DMS 273 (cell line): ENCODE data around the gene EYA2.
A peak's percentile ranks its signal among the peaks of the same experiment; 100 is the strongest.

ENCODE experiments used
- DNase-seq: peaks from one replicate; lab custom pipeline; 2025; ENCODE audit not compliant: unreplicated experiment; lab: John Stamatoyannopoulos, UW

Gene EYA2

DNA sequence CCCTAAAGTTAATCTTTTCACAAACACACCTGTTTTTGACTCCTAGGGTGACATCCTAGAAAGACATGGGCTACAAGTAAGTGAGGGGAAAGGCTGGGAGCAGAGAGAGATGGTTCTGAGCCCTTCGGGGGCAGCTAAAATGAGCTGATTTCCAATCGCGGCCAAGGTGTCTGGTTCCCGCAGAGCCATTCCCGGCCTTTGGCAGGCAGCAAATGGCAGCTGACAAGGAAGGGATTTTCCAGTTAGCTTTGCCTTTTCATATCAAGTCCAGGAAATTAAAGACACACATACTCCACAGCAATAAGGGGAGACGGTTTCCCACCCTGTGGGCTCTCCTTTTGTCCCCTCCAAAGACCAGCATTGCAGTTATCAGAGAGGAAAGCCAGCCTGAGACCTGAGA, 233.4 kb downstream of the EYA2 start:
- DNase-seq = peak; percentile 26

DNA sequence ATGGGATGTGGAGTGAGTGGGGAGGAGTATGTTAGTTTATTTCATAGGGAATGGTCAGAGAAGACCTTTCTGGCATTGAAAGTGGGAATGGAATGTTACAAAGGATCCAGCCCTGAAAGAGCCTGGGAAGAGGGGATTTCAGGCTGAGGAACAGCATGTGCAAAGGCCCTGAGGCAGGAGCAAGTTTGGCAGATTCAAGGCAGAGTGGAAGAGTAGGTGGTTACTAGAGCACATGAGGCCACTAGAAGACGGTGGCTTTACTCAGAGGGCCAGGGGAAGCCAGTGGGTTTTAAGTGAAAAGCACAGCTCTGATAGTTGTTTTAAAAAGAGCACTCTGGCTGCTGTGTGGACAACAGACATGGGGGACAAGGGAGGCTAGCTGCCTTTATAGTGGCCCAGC, 234.7 kb downstream of the EYA2 start:
- DNase-seq = no peak

DNA sequence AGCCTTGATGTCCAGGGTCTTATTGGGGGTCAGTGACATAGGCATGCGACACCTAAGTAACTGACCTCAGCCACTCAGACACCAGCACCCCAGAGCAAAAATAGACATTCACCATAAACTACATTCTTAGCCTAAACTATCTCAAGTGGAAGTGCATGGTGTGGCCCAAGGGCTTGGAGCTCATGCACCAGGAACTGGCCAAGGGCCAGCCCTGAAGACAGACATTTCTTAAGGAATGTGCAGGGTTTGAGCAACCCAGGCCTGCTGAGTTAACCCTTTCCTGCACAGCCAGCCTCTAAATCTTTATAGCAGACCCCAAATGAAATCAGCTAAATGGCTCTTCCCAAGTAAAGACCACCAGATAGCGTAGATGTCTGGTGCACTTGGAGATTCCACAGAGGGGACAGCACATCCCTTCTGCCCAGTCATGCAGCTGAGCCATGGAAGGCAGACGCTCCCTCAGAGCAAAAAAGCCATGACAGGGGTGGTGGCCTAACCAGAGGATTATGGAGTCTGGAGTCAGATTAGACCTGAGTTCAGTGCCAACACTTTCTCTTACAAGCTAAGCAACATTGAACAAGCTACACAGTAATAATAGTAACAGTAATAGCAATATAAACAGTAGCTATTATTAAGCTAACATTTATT, 239.3 kb downstream of the EYA2 start:
- no peak for DNase-seq

DNA sequence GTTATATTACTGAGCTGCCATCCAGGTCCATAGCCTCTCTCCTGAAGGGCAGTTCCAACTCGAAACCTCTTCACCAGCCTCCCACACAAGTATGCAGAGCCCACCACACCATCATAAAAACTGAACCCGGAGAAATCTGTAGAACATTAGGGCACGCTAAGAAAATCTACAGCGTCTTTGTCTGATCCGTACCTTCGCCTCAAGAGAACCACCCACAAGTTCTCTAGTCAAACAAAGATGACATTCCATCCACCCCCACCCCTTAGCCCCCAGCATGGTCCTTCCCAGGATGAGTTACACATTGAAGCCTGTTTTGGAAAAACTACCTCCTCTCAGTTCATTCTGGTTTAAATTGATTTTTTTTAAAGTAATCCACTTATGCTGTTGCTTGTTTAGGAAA, 242.1 kb downstream of the EYA2 start:
- DNase-seq = no peak

DNA sequence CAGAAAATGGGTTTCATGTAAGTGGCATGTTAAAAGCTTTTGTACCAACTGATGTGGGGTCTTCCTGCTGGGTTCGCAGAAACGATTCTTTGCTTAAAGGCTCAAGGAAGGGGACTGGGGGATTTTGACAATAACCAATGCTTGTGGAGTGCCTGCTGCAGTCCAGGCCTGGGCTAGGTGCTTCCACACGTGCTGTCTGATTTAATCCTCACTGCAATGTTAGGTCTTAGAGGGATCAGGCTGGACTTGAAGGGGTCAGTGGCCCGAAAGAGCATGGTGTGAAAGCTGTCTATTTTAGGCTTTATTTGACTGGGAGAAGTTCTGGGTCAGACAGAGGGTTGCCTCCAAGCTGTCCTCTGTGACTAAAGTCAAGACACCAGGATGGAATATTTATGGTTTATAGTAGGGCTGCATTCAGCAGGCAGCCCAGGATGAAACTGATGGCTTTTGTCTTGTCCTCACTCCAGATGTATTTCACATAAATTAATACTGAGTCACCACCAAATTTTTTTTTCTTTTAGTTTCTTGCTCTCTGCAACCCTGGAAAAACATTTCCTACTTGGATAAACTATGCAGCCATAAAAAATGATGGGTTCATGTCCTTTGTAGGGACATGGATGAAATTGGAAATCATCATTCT, 242.7 kb downstream of the EYA2 start:
- no peak for DNase-seq

DNA sequence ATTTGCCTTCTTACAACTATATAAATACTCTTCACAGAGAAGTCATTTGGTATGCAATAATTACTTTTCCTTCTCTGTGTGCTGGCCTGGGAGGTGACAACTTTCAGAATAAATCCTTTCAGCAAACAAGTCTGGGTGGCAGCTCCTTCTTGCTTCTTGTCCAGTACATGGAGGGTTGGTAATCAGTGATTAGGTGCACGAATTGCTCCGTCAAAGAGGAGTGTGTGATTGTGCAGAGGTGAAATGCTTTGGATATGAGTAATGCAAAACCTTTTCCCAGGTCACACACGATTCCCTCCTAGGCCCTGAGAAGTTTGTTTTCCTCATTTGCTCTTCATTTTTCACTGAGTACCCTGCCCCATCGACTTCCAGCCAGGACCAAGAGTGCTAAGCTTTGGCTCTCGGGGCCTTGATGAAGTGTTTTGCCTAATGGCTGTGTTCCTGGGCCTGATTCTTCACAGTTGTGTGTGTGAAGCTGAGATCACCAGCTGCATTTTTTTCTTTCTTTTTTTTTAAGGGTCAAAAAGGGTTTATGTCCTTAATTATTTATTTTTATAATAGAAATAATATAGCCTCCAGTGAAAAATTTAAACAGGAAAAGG, 245.4 kb downstream of the EYA2 start:
- no peak for DNase-seq

DNA sequence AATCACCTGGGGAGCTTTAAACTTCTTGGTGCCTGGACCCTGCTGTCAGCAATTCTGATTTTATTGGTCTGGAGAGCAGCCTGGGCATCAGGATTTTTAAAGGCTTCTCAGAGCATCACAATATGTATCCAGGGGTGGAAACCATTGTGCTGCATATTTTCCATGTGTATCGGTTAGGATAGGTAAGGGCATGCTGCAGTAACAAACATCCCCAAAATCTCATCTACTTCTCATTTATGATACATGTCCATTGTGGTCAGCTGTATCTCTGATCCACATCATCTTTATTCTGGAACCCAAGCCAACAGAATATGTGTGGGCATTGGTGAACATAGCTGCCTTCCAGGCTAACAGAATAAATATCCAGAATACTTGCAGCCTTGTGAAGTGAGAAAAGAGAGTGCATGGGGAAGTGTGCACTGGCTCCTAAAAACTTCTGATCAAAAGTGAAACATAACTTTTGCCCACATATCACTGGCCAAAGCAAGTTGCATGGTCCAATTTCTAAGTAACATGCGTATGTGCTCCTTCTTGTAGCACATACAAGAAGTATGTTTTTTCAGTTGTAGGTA, 246.8 kb downstream of the EYA2 start:
- DNase-seq = no peak

DNA sequence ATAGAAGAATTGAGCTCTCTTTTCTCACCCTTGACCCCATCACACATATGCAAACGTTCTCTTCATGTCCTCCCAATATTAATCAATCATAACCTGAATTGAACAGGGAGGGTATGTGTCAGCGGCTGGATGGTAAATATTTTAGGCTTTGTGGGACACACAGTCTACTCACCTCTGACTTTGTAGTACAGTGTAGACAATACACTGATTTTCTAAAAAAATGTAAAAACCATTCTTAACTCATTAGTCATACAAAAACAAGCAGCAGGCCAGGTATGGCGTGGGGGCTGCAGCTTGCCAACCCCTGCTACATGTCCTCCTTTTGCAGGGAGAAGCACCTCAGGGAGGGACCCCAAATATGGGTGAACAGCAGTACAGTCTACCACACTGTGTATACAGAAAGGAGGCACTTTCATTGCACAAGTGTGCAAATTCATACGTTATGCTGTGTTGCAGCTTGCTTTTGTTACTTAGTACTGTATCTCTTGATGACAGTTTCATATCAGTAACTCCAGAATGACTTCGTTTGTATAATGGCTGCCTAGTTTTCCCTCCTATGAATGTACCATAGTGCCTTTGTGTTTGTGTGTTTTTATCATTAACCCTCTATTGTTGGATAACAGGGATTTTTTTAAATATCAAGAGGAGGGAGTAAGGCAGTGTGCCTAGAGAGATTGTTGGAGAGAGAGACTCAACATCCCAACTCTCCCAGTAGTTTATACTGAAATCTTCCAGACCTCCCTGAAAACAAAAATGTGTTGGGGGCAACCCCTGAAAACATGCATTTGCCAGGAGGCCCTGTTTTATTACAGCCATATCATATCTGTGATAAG, 247.5 kb downstream of the EYA2 start:
- DNase-seq = no peak

DNA sequence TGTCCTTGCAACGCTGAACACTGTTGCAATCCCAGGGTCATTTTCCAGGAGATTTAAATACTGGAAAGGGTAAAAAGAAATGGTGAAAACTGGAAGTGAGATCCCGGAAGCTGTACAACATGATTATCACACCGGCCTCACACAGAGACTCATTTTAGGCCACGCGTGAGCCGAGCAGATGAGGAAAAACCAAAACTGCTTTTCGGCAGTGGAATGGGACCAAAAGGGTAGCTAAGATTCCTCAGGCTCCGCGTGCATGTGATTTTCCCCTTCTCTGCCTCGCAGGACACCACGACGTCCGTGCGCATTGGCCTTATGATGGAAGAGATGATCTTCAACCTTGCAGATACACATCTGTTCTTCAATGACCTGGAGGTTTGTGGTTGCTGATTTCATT, 248.1 kb downstream of the EYA2 start:
- no peak for DNase-seq

DNA sequence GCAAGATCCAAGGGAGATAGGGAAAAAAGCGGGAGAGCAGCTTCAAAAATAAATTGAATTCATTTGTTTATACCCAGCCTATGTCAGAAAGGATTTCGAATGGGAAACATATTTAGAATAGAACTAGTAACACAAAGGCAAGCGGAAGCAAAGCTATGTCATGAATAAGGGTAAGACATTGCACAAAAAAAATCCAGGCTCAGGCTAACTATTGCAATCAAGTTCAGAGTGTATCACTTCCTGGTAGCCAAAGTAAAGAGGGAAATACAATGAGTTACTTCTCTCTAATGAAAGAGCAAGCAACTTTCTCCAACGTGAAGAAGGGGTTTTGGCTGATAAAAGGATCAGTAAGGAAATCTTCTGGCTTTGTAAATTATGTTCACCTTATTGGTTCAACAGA, 249.0 kb downstream of the EYA2 start:
- no peak for DNase-seq

DNA sequence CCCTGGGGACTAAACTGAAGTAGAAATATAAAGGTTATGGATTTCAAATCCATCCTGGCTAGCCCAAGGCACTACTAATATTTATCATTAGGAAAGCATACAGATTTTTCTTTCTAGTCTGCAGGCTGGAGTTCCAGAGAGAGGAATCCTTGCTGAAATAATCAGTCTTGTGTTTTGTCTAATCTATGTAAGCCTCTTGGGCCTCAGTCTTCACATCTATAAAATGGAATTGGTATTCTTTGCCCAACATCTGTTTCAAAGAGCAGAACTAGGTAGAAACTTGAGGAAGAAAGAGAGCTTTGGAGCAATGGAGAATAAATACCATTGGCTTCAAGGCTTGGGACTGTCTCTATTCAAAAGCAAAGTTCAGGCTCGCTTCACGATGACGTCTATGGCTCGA, 249.8 kb downstream of the EYA2 start:
- DNase-seq = no peak

DNA sequence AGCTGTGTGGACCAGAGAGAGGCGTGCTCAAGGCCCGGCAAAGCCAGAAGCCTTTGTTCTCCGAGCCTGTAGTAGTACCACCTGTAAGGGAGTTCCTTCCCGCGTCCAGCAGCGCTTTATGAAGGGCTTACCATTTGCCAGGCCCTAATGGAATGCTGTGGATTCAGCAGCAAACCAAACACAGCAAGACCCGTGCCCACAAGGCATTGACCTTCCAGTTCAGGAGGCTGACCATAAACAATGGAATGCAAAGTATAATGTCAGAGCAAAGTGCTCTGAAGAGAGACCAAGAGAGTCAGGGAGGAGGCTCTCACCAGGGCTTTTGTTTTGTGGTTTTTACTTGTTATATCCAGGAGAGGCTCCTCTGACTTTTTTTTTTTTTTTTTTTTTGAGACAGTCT, 252.0 kb downstream of the EYA2 start:
- no peak for DNase-seq

DNA sequence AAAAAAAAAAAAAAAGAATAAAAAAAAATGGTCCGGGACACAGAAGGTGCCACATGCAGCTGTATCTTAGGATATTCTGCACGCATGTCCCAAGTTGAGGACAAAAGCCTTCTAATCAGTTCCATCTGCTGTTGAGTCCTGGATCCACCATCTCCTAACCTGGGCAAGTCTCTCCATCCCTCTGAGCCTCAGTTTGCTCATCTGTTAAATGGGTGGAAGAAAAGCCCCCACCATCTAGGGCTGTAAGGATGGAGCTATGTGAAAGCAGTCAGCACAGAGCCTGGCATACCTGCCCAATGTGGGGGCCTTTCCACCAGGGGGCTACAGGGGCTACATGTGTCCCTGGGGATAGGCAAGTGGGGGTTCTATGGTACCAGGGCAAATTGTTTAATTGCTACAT, 253.4 kb downstream of the EYA2 start:
- DNase-seq = no peak

DNA sequence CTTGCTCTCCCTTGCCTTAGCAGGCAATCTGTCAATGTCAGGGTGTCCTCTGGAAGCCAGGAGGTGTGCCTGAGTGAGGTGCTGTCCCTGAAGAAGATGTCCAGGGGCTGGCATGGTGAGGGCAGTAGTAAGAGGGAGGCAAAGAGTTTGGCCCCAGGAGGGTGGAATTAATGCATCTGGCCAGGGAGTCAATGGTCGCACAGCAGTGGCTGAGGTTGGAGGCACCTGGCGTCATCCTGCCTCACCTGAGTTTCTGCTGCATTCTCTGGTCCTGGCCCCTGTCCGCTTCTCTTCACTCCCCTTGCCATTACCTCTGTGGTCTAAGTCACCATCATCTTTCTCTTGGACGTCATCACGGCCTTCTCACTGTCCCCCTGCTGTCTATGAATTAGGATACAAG, 255.3 kb downstream of the EYA2 start:
- no peak for DNase-seq

DNA sequence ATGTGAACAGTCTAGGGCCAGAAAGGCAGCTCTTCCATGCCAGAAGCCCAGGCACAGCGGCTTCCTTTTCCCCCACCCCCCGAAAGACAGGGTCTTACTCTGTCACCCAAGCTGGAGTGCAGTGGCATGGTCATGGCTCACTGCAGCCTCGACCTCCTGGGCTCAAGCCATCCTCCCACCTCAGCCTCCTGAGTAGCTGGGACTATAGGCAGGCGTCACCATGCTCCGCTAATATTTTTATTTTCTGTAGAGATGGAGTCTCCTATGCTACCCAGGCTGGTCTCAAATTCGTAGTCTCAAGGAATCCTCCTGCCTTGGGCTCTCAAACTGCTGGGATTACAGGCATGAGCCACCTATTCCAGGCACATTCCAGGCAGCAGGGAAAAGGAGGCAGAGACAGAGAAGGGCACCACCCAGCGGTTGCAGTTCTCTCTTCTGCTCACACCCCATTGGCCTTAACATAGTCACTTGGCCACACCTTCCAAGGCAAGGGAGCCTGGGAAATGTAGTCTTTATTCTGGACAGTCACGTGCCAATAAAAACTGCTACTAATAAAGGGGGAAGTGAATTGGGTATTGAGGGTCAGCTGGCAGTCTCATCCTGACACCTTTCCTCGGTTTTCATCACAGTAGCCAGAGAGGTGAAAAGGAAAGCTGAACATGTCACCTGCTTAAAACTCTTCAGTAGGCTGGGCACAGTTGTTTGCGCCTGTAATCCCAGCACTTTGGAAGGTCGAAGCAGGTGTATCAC, 255.9 kb downstream of the EYA2 start:
- DNase-seq = peak; percentile 73

DNA sequence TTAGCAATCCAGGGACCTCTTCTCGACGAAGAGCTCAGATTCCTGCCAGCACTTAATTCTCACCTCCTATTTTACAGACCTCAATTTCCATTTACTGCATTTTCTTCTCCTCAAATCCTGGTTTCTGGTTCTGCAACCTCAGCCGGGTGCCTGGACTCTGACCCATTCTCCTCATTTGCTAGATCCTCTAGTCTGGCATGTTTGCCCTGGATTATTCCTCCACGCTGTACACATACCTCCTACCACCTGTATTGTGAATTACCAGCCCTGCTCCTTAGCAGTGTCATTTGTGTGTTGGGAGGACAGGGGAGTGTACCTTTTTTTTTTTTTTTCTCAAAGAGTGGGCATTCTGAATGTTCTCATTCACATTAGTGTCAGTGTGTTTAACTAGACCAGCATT, 257.4 kb downstream of the EYA2 start:
- DNase-seq = no peak

DNA sequence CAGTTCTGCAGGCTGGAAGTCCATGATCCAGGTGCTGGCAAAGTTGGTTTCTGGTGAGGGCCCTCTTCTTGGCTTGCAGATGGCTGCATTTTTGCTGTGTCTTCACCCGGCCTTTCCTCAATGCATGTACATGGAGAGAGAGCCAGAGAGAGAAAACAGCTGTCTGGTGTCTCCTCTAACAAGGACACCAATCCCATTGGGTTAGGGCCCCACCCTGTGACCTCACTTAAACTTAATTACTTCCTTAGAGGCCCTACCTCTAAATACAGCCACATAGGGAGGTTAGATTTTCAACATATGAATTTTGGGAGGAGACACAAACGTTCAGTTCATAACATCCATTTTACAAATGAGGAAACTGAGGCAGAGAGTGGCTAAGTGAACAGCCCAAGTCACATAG, 259.4 kb downstream of the EYA2 start:
- DNase-seq = no peak

DNA sequence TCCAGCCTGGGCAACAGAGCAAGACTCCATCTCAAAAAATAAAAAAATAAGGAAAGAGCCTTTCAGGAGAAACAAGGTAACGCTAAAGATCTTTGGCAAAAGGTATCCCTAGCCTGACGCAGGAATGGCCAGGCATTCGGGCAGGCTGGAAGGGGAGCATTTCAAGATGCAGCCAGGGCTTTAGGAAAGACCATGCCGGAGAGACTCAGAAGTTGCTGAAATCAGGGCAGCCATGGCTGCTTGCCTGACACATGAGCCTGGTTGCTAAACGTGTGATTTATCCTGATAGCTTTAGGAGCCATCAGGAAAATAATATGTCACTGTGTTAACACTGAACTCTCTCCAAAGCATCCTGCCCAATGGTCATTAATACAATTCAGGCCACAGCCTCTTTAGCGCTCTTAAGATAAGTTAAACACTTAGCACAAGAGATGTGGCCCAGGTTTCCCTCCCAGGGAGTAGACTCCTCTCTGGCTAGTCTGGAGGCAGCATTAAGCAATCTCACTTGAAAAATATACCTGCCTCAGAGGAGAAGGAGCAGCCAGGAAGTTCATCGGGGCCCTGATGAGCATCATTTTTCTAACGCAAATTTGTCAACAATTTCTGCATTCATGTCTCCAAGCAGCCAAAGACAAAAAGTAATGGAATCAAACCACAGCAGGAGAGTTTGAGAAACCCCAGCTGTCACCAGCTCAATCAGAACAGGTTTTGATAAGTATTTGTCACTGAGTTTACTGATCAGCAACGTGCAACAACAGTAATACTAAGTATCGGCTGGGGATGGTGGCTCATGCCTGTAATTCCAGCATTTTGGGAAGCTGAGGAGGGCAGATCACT, 261.9 kb downstream of the EYA2 start:
- no peak for DNase-seq

DNA sequence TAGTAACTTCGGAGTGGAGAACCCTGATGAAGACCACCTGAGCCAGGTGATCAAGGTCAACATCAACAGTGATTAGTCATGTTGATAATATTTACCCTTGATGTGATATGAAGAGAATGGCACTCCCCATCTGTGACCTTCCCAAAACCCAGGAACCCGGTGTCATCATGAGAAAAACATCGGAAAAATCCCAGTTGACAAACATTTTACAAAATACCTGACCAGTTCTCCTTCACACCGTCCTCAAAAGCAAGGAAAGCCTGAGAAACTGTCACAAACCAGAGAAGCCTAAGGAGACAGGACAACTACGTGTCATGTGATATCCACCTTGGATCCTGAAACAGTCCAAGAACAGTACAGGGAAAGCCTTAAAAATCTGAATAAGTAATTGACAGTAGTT, 264.5 kb downstream of the EYA2 start:
- no peak for DNase-seq

DNA sequence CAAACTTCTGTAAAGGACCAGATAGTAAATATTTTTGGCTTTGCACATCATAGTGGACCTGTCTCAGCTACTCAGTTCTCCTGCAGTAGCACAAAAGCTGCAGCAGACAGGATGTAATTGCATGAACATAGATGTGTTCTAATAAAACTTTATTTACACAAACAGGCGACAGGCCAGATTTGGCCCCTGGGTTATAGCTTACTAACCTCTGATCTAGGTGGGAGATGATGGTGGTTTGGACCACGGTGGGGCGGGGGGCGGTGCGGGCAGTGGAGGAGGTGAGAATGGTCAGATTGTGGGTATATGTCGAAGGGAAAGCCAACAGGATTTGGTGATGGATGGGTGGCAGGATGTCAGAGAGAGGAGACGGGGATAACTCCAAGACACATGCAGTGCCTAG, 265.6 kb downstream of the EYA2 start:
- DNase-seq = no peak
